ENCODE data around the gene DNASE2B. TPM values are rescaled to one million over a fixed set of nuclear protein-coding genes. Genes with fewer than 3 reads are reported as not detected.

DNASE2B gene
- total RNA-seq, 1 donor from 2014 or later: 0.26 TPM

GRCh38 chr1:84387480-84388163 is 10.7 kb upstream of the DNASE2B start:
- Mint-ChIP-seq H3K4me3 (ENCODE audit: low read depth) (no peak overlapping the region), H3K4me1 (ENCODE audit: low read depth) (peaks cover 9% of the 10 kb centered on the region), H3K27me3 (no peaks in the 10 kb centered on the region), H3K27ac (no peak overlapping the region), H3K9me3 (ENCODE audit: low read depth) (no peaks in the 10 kb centered on the region), H3K36me3 (ENCODE audit: insufficient read depth) (no peaks in the 10 kb centered on the region)
- TF ChIP-seq, protein P1, sequence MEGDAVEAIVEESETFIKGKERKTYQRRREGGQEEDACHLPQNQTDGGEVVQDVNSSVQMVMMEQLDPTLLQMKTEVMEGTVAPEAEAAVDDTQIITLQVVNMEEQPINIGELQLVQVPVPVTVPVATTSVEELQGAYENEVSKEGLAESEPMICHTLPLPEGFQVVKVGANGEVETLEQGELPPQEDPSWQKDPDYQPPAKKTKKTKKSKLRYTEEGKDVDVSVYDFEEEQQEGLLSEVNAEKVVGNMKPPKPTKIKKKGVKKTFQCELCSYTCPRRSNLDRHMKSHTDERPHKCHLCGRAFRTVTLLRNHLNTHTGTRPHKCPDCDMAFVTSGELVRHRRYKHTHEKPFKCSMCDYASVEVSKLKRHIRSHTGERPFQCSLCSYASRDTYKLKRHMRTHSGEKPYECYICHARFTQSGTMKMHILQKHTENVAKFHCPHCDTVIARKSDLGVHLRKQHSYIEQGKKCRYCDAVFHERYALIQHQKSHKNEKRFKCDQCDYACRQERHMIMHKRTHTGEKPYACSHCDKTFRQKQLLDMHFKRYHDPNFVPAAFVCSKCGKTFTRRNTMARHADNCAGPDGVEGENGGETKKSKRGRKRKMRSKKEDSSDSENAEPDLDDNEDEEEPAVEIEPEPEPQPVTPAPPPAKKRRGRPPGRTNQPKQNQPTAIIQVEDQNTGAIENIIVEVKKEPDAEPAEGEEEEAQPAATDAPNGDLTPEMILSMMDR (IDR thresholded peaks at IDR 0.05; ENCODE audit: unreplicated experiment): no peak
- DNase-seq (ENCODE audit: low spot score, unreplicated experiment): no peak

DNA sequence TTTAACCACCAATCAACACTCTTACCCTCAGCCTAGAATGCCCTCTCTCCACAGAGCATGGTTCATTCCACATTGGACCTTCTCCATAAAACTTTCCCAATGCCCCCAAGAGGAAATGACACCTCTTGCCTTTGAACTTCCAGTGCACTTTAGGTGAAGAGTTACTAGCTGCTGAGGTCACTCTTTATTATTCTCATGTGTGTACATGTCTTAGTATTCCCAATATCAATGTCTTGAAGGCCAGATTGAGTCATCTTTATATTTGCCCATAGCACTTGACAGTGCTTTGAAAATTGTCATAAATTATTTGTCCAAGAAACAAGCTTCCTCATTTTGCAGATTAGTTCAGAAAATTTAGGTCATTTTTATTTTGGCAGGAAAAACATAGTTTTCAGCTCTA is 8.1 kb upstream of the DNASE2B start:
- TF ChIP-seq, protein P1 (IDR thresholded peaks at IDR 0.05; ENCODE audit: unreplicated experiment): no peak
- Mint-ChIP-seq H3K4me3 (ENCODE audit: low read depth) (no peak overlapping the region), H3K4me1 (ENCODE audit: low read depth) (peaks cover 8% of the 10 kb centered on the region), H3K27me3 (no peaks in the 10 kb centered on the region), H3K36me3 (ENCODE audit: insufficient read depth) (no peaks in the 10 kb centered on the region), H3K27ac (no peak overlapping the region), H3K9me3 (ENCODE audit: low read depth) (no peaks in the 10 kb centered on the region)
- DNase-seq (ENCODE audit: low spot score, unreplicated experiment): no peak

- peaks cover 14% of the 10 kb centered on the region for H3K4me1 Mint-ChIP-seq (ENCODE audit: low read depth)
- peaks cover 3% of the 10 kb centered on the region for H3K9me3 Mint-ChIP-seq (ENCODE audit: low read depth)
- H3K36me3 Mint-ChIP-seq (ENCODE audit: insufficient read depth): no peaks in the 10 kb centered on the region
- TF ChIP-seq, protein P1 (IDR thresholded peaks at IDR 0.05; ENCODE audit: unreplicated experiment): no peak
- no peak overlapping the region for H3K4me3 Mint-ChIP-seq (ENCODE audit: low read depth)
- no peaks in the 10 kb centered on the region for H3K27me3 Mint-ChIP-seq
- DNase-seq (ENCODE audit: low spot score, unreplicated experiment): no peak
- no peak overlapping the region for H3K27ac Mint-ChIP-seq
Observed at GRCh38 chr1:84401156-84401555, 2.9 kb downstream of the DNASE2B start.

GRCh38 chr1:84402060-84402459 is 3.8 kb downstream of the DNASE2B start:
- Mint-ChIP-seq H3K27me3 (no peaks in the 10 kb centered on the region), H3K4me1 (ENCODE audit: low read depth) (peaks cover 19% of the 10 kb centered on the region), H3K4me3 (ENCODE audit: low read depth) (no peak overlapping the region), H3K36me3 (ENCODE audit: insufficient read depth) (no peaks in the 10 kb centered on the region), H3K27ac (no peak overlapping the region), H3K9me3 (ENCODE audit: low read depth) (peaks cover 3% of the 10 kb centered on the region)
- TF ChIP-seq, protein P1 (IDR thresholded peaks at IDR 0.05; ENCODE audit: unreplicated experiment): no peak
- DNase-seq (ENCODE audit: low spot score, unreplicated experiment): no peak

DNA sequence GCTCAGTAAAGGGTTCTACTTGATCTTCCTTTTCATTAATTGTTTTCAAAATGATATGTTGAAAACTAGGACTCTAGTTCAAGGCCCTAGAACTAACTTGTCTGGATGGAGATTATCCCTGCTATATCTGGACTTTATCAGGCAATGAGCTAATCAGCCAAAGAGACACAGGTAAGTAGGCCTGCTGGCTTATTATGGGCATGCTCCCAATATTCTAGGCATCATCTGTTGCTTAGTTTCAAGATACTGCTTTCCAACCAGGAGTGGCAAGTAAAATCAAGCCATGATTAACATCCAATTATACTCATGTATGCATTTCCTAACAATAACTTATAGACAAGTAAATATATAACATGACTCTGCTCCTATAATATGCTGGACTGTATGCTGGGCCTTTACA is 4.2 kb downstream of the DNASE2B start:
- TF ChIP-seq, protein P1 (IDR thresholded peaks at IDR 0.05; ENCODE audit: unreplicated experiment): no peak
- H3K27me3 Mint-ChIP-seq: no peaks in the 10 kb centered on the region
- peaks cover 3% of the 10 kb centered on the region for H3K9me3 Mint-ChIP-seq (ENCODE audit: low read depth)
- H3K36me3 Mint-ChIP-seq (ENCODE audit: insufficient read depth): no peaks in the 10 kb centered on the region
- no peak for DNase-seq (ENCODE audit: low spot score, unreplicated experiment)
- H3K27ac Mint-ChIP-seq: no peak overlapping the region
- no peak overlapping the region for H3K4me3 Mint-ChIP-seq (ENCODE audit: low read depth)
- H3K4me1 Mint-ChIP-seq (ENCODE audit: low read depth): peaks cover 19% of the 10 kb centered on the region

Data from progenitor cell of endocrine pancreas (in vitro differentiated cells).